Activated CD8-positive, alpha-beta memory T cell treated with anti-CD3 and anti-CD28 coated beads, Interleukin-2, amount 50 U/mL, for 1 hour (primary cell): Measurements from ENCODE around the gene BARX2.

Experiments
- DNase-seq: peaks from one replicate; pipeline ENCODE4 v3.0.0-alpha.2; 2020; ENCODE audit errors: extremely low read depth

BARX2 gene

GRCh38 chr11:129402206-129403171 is 26.8 kb downstream of the BARX2 start:
- DNase-seq: no peak

GRCh38 chr11:129404731-129405130 is 29.1 kb downstream of the BARX2 start:
- DNase-seq: no peak

- no peak for DNase-seq
Observed at GRCh38 chr11:129408865-129409444, 33.3 kb downstream of the BARX2 start.

- DNase-seq: no peak
Observed at GRCh38 chr11:129410395-129410960, 34.8 kb downstream of the BARX2 start.

- no peak for DNase-seq
Observed at GRCh38 chr11:129412494-129412893, 36.8 kb downstream of the BARX2 start.

GRCh38 chr11:129414144-129414872 is 38.7 kb downstream of the BARX2 start:
- no peak for DNase-seq

- DNase-seq: no peak
Observed at GRCh38 chr11:129416080-129416820, 40.6 kb downstream of the BARX2 start.

- no peak for DNase-seq
Observed at GRCh38 chr11:129417458-129417857, 41.8 kb downstream of the BARX2 start.

- no peak for DNase-seq
Observed at GRCh38 chr11:129418039-129418438, 42.4 kb downstream of the BARX2 start.

- no peak for DNase-seq
Observed at GRCh38 chr11:129419386-129419785, 43.7 kb downstream of the BARX2 start.

- no peak for DNase-seq
Observed at GRCh38 chr11:129423426-129423825, 47.8 kb downstream of the BARX2 start.

GRCh38 chr11:129425214-129425613 is 49.6 kb downstream of the BARX2 start:
- no peak for DNase-seq

- DNase-seq: no peak
Observed at GRCh38 chr11:129426038-129426437, 50.4 kb downstream of the BARX2 start.

GRCh38 chr11:129426776-129427175 is 51.1 kb downstream of the BARX2 start:
- no peak for DNase-seq

- DNase-seq: no peak
Observed at GRCh38 chr11:129427376-129427775, 51.7 kb downstream of the BARX2 start.

GRCh38 chr11:129427816-129428406 is 52.3 kb downstream of the BARX2 start:
- no peak for DNase-seq

GRCh38 chr11:129428557-129428956 is 52.9 kb downstream of the BARX2 start:
- DNase-seq: no peak

GRCh38 chr11:129434641-129435498 is 59.2 kb downstream of the BARX2 start:
- no peak for DNase-seq

- DNase-seq: no peak
Observed at GRCh38 chr11:129435499-129436245, 60.0 kb downstream of the BARX2 start.
